ENCODE data around the gene FBXW2.
"Not testable (repeated sequence)": the region's sequence is repeated elsewhere in the genome, so short reads cannot be mapped to it uniquely, and the experiment has no call there.

Gene FBXW2

GRCh38 chr9:120807607-120808379 lies 14.6 kb upstream of the FBXW2 start:
- H3K4me3 ChIP-seq (ENCODE audit: low read depth, low read length) = no peak overlapping the region
- TF ChIP-seq, protein P1, sequence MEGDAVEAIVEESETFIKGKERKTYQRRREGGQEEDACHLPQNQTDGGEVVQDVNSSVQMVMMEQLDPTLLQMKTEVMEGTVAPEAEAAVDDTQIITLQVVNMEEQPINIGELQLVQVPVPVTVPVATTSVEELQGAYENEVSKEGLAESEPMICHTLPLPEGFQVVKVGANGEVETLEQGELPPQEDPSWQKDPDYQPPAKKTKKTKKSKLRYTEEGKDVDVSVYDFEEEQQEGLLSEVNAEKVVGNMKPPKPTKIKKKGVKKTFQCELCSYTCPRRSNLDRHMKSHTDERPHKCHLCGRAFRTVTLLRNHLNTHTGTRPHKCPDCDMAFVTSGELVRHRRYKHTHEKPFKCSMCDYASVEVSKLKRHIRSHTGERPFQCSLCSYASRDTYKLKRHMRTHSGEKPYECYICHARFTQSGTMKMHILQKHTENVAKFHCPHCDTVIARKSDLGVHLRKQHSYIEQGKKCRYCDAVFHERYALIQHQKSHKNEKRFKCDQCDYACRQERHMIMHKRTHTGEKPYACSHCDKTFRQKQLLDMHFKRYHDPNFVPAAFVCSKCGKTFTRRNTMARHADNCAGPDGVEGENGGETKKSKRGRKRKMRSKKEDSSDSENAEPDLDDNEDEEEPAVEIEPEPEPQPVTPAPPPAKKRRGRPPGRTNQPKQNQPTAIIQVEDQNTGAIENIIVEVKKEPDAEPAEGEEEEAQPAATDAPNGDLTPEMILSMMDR (conservative IDR thresholded peaks at IDR 0.05; ENCODE audit: low read depth, low read length) = no peak
- no peak for DNase-seq (ENCODE audit: low read depth)

DNA sequence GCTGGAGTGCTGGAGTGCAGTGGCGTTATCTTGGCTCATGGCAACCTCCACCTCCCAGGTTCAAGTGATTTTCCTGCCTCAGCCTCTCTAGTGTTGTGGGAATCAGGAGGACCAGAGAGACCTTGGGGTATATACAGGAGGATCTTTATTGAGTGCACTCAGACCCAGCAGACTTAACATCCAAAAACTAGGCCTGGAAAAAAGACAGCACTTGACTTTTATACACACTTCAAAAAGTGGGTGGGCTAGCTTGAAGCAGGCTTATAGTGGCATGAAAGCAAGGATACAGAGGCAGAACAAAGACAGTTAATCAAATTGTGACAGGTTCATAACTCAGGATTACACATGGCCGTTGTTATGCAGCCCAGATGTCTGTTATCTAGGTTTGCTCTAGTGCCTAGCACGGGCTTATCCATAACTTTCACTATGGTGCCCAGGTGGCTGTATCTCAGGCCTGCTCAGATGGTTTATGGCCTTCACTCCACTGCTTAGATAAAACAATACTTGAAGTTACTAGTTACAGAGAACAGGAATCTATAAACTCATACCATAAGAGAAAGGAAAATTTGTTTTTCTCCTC lies 11.7 kb upstream of the FBXW2 start:
- not testable (repeated sequence) for DNase-seq (ENCODE audit: low read depth); H3K4me3 ChIP-seq (ENCODE audit: low read depth, low read length)

DNA sequence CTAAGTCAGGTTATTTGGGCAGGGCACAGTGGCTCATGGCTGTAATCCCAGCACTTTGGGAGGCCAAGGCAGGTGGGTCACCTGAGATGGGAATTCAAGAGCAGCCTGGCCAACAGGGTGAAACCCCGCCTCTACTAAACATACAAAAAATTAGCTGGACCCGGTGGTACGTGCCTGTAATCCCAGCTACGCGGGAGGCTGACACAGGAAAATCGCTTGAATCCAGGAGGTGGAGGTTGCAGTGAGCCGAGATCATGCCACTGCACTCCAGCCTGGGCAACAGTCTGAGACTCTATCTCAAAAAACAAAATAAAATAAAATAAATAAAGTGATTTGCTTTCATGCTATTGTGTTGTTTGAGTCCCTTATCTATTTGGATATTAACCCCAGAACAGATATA lies 8.2 kb upstream of the FBXW2 start:
- DNase-seq (ENCODE audit: low read depth) = no peak
- TF ChIP-seq, protein P1 (conservative IDR thresholded peaks at IDR 0.05; ENCODE audit: low read depth, low read length) = no peak
- H3K4me3 ChIP-seq (ENCODE audit: low read depth, low read length) = no peak overlapping the region

- H3K4me3 ChIP-seq (ENCODE audit: low read depth, low read length) = no peak overlapping the region
- no peak for DNase-seq (ENCODE audit: low read depth)
- TF ChIP-seq, protein P1 (conservative IDR thresholded peaks at IDR 0.05; ENCODE audit: low read depth, low read length) = no peak
Observed at GRCh38 chr9:120791161-120791560, 2.1 kb downstream of the FBXW2 start.

DNA sequence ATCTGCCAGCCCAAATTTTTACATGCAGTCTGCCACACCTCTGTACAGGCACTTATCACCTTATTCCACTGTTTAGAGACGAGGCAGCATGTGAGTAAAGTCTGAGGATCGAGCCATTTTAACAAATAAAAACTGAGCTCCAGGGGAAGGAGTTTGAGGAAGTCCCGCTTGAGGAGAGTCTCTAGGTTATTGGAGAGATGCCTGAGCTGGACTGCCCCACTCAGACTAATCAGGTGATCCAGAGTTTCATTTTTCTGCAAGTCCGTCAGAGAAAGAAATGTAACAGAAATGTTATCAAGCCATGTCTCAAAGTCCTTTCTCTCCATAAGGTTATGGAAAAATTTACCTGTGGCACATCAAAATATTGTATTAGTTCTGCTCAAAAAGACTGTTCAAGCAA lies 5.3 kb downstream of the FBXW2 start:
- H3K4me3 ChIP-seq (ENCODE audit: low read depth, low read length) = no peak overlapping the region
- DNase-seq (ENCODE audit: low read depth) = no peak
- TF ChIP-seq, protein P1 (conservative IDR thresholded peaks at IDR 0.05; ENCODE audit: low read depth, low read length) = no peak

- no peak overlapping the region for H3K4me3 ChIP-seq (ENCODE audit: low read depth, low read length)
- peak; percentile 27 for DNase-seq (ENCODE audit: low read depth)
Observed at GRCh38 chr9:120783602-120784047, 9.6 kb downstream of the FBXW2 start.

GRCh38 chr9:120781236-120781635 lies 12.0 kb downstream of the FBXW2 start:
- DNase-seq (ENCODE audit: low read depth) = no peak
- no peak overlapping the region for H3K4me3 ChIP-seq (ENCODE audit: low read depth, low read length)
- TF ChIP-seq, protein P1 (conservative IDR thresholded peaks at IDR 0.05; ENCODE audit: low read depth, low read length) = no peak

More at GRCh38 chr9:120783602-120784047, 9.6 kb downstream of the FBXW2 start:
- TF ChIP-seq, protein P1 (conservative IDR thresholded peaks at IDR 0.05; ENCODE audit: low read depth, low read length) = no peak
